Esophagus muscularis mucosa (tissue), 4 donors: ENCODE results near the gene MAGI3.

ENCODE experiments used
- CTCF ChIP-seq, 3 experiments: fragments of 200-600 bp in 2 of 3; fragments of 450-650 bp in 1 of 3; sonication (generic) in 2 of 3; IDR thresholded peaks; one replicate each; pipeline ENCODE4 v1.5.1; 2017 to 2019; ENCODE audit warnings: antibody characterized with exemption in 3 of 3, mild to moderate bottlenecking in 2 of 3, moderate library complexity in 1 of 3
- EP300 ChIP-seq: sonication (generic); formaldehyde crosslinking; IDR thresholded peaks from one replicate; pipeline ENCODE4 v1.6.1; 2017; ENCODE audit warnings: antibody characterized with exemption
- POLR2A ChIP-seq: fragments of 450-650 bp; IDR thresholded peaks from one replicate; pipeline ENCODE4 v1.6.1; 2017; ENCODE audit warnings: antibody characterized with exemption, moderate library complexity, mild to moderate bottlenecking, low read depth
- POLR2AphosphoS5 ChIP-seq, 2 donors: sonication (generic); formaldehyde crosslinking; IDR thresholded peaks; one replicate each; pipeline ENCODE4 v1.6.1; 2017; ENCODE audit warnings: antibody characterized with exemption in 2 of 2

- no peak for TF ChIP-seq CTCF (IDR thresholded peaks at IDR 0.05)
- no peak for TF ChIP-seq EP300
- no peak for TF ChIP-seq POLR2AphosphoS5 (IDR thresholded peaks at IDR 0.05)
- no peak for TF ChIP-seq POLR2A
Measured at GRCh38 chr1:113534130-113534817, 144.0 kb downstream of the MAGI3 start.
